Endothelial cell (in vitro differentiated cells): ENCODE results near the gene TTC34. TPM values are rescaled to one million over a fixed set of nuclear protein-coding genes. Genes with fewer than 3 reads are reported as not detected.

Source experiments
- DNase-seq: peaks from one replicate; pipeline ENCODE4 v3.0.0; 2021; ENCODE audit warnings: low spot score
- H3K27ac Mint-ChIP-seq: one replicate; pipeline ENCODE4 v1.8.0; 2021; ENCODE audit warnings: mixed read lengths, inconsistent platforms; ENCODE audit not compliant: unreplicated experiment
- H3K27me3 Mint-ChIP-seq: one replicate; pipeline ENCODE4 v1.8.0; 2021; ENCODE audit warnings: mild to moderate bottlenecking, moderate library complexity, mixed read lengths, inconsistent platforms; ENCODE audit not compliant: unreplicated experiment
- H3K36me3 Mint-ChIP-seq: one replicate; pipeline ENCODE4 v1.8.0; 2021; ENCODE audit warnings: mild to moderate bottlenecking, low read depth, mixed read lengths, inconsistent platforms; ENCODE audit not compliant: unreplicated experiment
- H3K4me1 Mint-ChIP-seq: one replicate; pipeline ENCODE4 v1.8.0; 2021; ENCODE audit warnings: mild to moderate bottlenecking, mixed read lengths, inconsistent platforms; ENCODE audit not compliant: unreplicated experiment
- H3K4me3 Mint-ChIP-seq: one replicate; pipeline ENCODE4 v1.8.0; 2021; ENCODE audit warnings: mild to moderate bottlenecking, mixed read lengths, inconsistent platforms; ENCODE audit not compliant: unreplicated experiment
- H3K9me3 Mint-ChIP-seq: one replicate; pipeline ENCODE4 v1.8.0; 2021; ENCODE audit warnings: mixed read lengths, inconsistent platforms; ENCODE audit not compliant: unreplicated experiment
- CTCF ChIP-seq: fragments of 200-600 bp; sonication (generic); IDR thresholded peaks from one replicate; pipeline ENCODE4 v1.5.0; 2021; ENCODE audit warnings: antibody characterized with exemption; ENCODE audit not compliant: unreplicated experiment
- total RNA-seq: library from RNA; stranded (reverse); fragmentation: NEBNext Ultra II Directional; extraction: Animal tissue kit (Norgen Biotek cat#: 25700); gene quantifications from one replicate; pipeline ENCODE4 v1.2.1, GENCODE V29; 2021; ENCODE audit not compliant: unreplicated experiment

Gene TTC34
- total RNA-seq, 1 donor from 2014 or later: 0.82 TPM

DNA sequence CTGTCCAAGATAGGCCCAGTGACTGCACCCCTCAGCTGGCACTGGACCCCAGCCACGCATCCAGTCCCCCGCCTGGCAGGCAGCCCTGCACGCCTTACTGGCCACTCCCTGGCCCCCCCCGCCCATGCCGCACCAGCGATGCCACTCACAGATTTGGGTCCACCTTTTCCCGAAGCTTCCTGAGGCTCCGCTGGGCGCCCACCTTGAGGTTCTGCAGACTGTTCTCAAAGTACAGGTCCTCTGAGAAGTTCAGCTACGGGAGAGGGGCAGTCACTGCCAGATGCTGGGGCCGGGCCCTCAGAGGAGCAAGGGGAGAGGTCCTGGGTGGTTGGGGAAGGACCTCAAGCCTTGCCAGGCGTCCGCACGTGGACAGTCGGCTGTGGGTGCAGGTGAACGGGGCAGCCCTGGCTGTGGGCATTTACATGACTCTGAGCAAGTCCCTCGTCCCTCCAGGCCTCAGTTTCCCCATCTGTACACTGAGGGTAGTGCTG is 206.8 kb downstream of the TTC34 start:
- Mint-ChIP-seq H3K4me1 (no peaks in the 10 kb centered on the region), H3K9me3 (no peaks in the 10 kb centered on the region), H3K27me3 (peaks cover 7% of the 10 kb centered on the region), H3K36me3 (no peaks in the 10 kb centered on the region), H3K4me3 (no peak overlapping the region), H3K27ac (no peak overlapping the region)
- DNase-seq: no peak
- no peak for TF ChIP-seq CTCF

DNA sequence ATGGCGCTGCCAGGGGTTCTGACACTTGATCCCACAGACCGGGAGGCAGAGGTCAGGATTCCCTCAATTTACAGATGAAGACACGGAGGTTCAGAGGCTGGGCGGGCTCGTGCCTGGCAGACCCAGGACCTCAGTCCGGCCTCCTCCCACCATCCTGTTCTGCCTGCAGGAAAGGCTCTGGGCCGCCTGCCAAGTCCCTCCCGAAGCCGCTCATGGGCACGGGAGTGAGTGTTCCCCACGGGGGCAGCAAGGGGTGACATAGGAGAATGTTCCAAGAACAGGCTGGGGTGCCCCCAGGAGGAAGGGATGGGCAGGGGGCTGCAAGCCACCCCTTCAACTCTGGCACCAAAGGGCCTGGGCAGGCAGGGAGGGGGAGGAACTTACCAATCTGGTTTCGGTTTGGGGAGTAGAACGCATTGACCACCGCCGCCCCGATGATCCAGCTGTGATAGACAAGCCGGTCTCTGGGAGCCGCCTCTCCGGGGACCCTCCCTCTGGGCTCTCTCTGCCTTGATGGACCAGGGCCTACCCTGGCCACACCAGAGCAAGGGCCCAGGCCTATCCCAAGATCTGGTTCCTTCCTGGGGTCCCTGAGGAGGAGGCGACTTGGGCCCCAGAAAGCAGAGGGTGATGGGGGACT is 207.4 kb downstream of the TTC34 start:
- Mint-ChIP-seq H3K27ac (no peak overlapping the region), H3K9me3 (no peaks in the 10 kb centered on the region), H3K4me1 (no peaks in the 10 kb centered on the region), H3K36me3 (no peaks in the 10 kb centered on the region), H3K27me3 (peaks cover 9% of the 10 kb centered on the region), H3K4me3 (no peak overlapping the region)
- DNase-seq: no peak
- no peak for TF ChIP-seq CTCF

DNA sequence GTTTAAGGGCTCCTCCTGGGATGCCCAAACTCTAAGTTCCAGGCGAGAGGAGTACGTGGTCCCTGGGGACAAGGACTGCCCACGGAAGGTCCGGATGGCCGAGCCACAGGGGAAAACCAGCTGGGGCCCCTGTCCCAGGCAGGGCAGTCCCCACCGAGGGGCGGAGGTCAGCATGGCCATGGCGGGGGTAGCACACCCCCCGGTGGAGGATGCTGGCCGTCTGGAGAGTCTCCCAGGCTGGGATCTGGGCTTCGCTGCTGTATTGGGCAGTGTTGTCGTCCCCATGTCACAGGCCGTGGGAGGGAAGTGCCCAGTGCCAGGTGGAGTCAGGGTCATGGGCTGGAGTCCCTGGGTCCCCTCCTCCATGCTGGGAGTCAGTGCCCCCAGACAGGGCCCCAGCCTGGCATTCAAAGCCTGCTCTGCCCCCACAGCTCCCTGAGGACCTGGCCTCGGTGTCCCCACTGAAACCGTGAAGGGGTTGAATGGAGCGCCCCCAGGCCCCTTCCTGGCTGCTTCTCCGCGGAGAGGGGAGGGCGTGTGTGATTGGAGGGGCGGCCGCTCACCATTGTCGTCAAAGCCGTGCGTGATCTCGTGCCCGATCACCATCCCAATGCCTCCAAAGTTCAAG is 208.1 kb downstream of the TTC34 start:
- DNase-seq: no peak
- no peaks in the 10 kb centered on the region for H3K9me3 Mint-ChIP-seq
- no peak overlapping the region for H3K4me3 Mint-ChIP-seq
- no peaks in the 10 kb centered on the region for H3K36me3 Mint-ChIP-seq
- peaks cover 7% of the 10 kb centered on the region for H3K27me3 Mint-ChIP-seq
- H3K4me1 Mint-ChIP-seq: no peaks in the 10 kb centered on the region
- no peak for TF ChIP-seq CTCF
- no peak overlapping the region for H3K27ac Mint-ChIP-seq

- TF ChIP-seq CTCF: no peak
- H3K27me3 Mint-ChIP-seq: peaks cover 7% of the 10 kb centered on the region
- H3K36me3 Mint-ChIP-seq: no peaks in the 10 kb centered on the region
- no peak overlapping the region for H3K4me3 Mint-ChIP-seq
- no peak for DNase-seq
- H3K9me3 Mint-ChIP-seq: no peaks in the 10 kb centered on the region
- no peak overlapping the region for H3K27ac Mint-ChIP-seq
- H3K4me1 Mint-ChIP-seq: no peaks in the 10 kb centered on the region
Measured at GRCh38 chr1:2592672-2593071, 208.8 kb downstream of the TTC34 start.

GRCh38 chr1:2591581-2592261 is 209.8 kb downstream of the TTC34 start:
- no peak for DNase-seq
- H3K27me3 Mint-ChIP-seq: peaks cover 4% of the 10 kb centered on the region
- no peaks in the 10 kb centered on the region for H3K9me3 Mint-ChIP-seq
- H3K27ac Mint-ChIP-seq: no peak overlapping the region
- TF ChIP-seq CTCF: no peak
- H3K4me3 Mint-ChIP-seq: no peak overlapping the region
- H3K4me1 Mint-ChIP-seq: no peaks in the 10 kb centered on the region
- no peaks in the 10 kb centered on the region for H3K36me3 Mint-ChIP-seq
